PC-9 (cell line): ENCODE measurements around the gene NHSL1. TPM values are rescaled to one million over a fixed set of nuclear protein-coding genes. Genes with fewer than 3 reads are reported as not detected.

Experiments used
- BruUV-seq: library from RNA; stranded (reverse); fragments of 400-500 nt; replicated peaks from 2 replicates; lab custom pipeline; 2021; lab: Mats Ljungman, UMichigan
- CTCF ChIA-PET: fragments of 300-600 bp; sonication (Branson Sonifier 250); formaldehyde crosslinking; loops from one replicate; lab custom pipeline; 2022; ENCODE audit warnings: antibody characterized with exemption; lab: Charles Lee
- POLR2A ChIA-PET: fragments of 300-600 bp; sonication (Branson Sonifier 250); formaldehyde crosslinking; loops from one replicate; lab custom pipeline; 2022; ENCODE audit warnings: antibody characterized with exemption; ENCODE audit not compliant: unreplicated experiment; lab: Charles Lee
- DNase-seq, 2 experiments: peaks; one replicate each; pipeline versions ENCODE4 v3.0.0 to v3.0.0-alpha.2; 2015 to 2022; ENCODE audit warnings: mixed read lengths in 1 of 2
- H2AFZ ChIP-seq: fragments of 200-600 bp; sonication (generic); 2 replicates; pipeline ENCODE4 v1.8.1; 2017; ENCODE audit warnings: antibody characterized with exemption
- H3F3A ChIP-seq: fragments of 200-600 bp; sonication (generic); 2 replicates; pipeline ENCODE4 v1.8.1; 2017; ENCODE audit warnings: antibody characterized with exemption, mild to moderate bottlenecking, low read depth; ENCODE audit not compliant: insufficient read depth
- H3K27ac ChIP-seq: fragments of 200-600 bp; sonication (generic); 2 replicates; pipeline ENCODE4 v1.6.1; 2016; ENCODE audit warnings: mixed run types
- H3K27me3 ChIP-seq: fragments of 200-600 bp; sonication (generic); 2 replicates; pipeline ENCODE4 v1.6.1; 2016; ENCODE audit warnings: low read depth, mixed run types; ENCODE audit not compliant: insufficient read depth
- H3K36me3 ChIP-seq: fragments of 200-600 bp; sonication (generic); 2 replicates; pipeline ENCODE4 v1.6.1; 2016; ENCODE audit warnings: low read depth, mixed run types
- H3K4me1 ChIP-seq: fragments of 200-600 bp; sonication (generic); replicated peaks from 2 replicates; pipeline ENCODE4 v1.6.1; 2016; ENCODE audit warnings: mixed run types; ENCODE audit not compliant: insufficient read depth
- H3K4me2 ChIP-seq: fragments of 200-600 bp; sonication (generic); 2 replicates; pipeline ENCODE4 v1.6.1; 2017; ENCODE audit warnings: mixed run types
- H3K4me3 ChIP-seq: fragments of 200-600 bp; sonication (generic); 2 replicates; pipeline ENCODE4 v1.6.1; 2016; ENCODE audit warnings: mixed run types
- H3K79me2 ChIP-seq: fragments of 200-600 bp; sonication (generic); 2 replicates; pipeline ENCODE4 v1.6.1; 2017; ENCODE audit warnings: low read depth, mixed run types
- H3K9me2 ChIP-seq: fragments of 200-600 bp; sonication (generic); 2 replicates; pipeline ENCODE4 v1.8.1; 2017; ENCODE audit warnings: mild to moderate bottlenecking; ENCODE audit not compliant: insufficient read depth
- H3K9me3 ChIP-seq: fragments of 200-600 bp; sonication (generic); 2 replicates; pipeline ENCODE4 v1.8.1; 2016; ENCODE audit warnings: low read depth; ENCODE audit not compliant: insufficient read depth
- H4K20me1 ChIP-seq: fragments of 200-600 bp; sonication (generic); 2 replicates; pipeline ENCODE4 v1.8.1; 2017; ENCODE audit not compliant: insufficient read depth
- EZH2 ChIP-seq: fragments of 200-600 bp; sonication (generic); IDR thresholded peaks from 2 replicates; pipeline ENCODE4 v1.8.0; 2017; ENCODE audit warnings: antibody characterized with exemption, low read depth
- intact Hi-C: fragments of 100-400 bp; cut with micrococcal nuclease; formaldehyde crosslinking; loops from one replicate; pipeline ENCODE4 v1.10.0; 2022; ENCODE audit not compliant: unreplicated experiment
- total RNA-seq: library from RNA; stranded (reverse); gene quantifications from 2 replicates; pipeline ENCODE4 v1.2.3, GENCODE V29; 2021
- TF ChIP-seq, protein P1 (sequence below): fragments of 200-600 bp; sonication (generic); conservative IDR thresholded peaks from 2 replicates; pipeline ENCODE4 v1.6.1; 2017; ENCODE audit warnings: mixed run types, antibody characterized with exemption, mild to moderate bottlenecking, moderate library complexity

The NHSL1 gene
- total RNA-seq, 1 experiment from 2014 or later: 17.5 TPM

DNA sequence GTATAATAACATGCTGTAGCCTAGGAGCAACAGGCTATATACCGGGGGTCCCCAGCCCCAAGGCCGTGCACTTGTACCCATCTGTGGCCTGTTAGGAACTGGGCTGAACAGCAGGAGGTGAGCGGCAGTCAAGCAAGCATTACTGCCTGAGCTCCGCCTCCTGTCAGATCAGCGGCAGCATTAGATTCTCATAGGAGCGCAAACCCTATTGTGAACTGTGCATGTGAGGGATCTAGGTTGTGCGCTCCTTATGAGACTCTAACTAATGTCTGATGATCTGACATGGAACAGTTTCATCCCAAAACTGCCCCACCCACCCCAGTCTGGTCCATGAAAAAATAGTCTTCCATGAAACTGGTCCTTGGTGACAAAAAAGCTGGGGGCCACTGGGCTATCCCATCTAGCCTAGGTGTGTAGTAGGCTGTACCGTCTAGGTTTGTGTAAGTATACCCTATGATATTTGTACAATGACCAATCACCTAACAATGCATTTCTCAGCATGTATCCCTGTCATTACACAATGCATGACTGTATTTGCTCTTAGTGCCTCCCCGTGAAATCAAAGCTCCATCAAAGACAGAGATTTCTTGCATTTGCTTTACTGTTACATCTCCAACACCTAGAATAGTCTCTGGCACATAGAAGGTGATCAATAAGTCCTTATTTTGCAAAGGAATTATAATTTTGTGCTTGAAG is 30.8 kb downstream of the NHSL1 start:
- no peaks in the 10 kb centered on the region for H3K9me2 ChIP-seq
- no TSS peak for BruUV-seq
- 0 out of 2 replicates have a peak, but pooled peaks cover 7% of the 10 kb centered on the region for H3K36me3 ChIP-seq
- H4K20me1 ChIP-seq: peaks cover 4% of the 10 kb centered on the region; the same call in 1 of the 2 replicates
- H3K79me2 ChIP-seq: peaks cover 6% of the 10 kb centered on the region
- H3F3A ChIP-seq: peaks cover 67% of the 10 kb centered on the region
- H3K27me3 ChIP-seq: no peaks in the 10 kb centered on the region
- no peak overlapping the region for H2AFZ ChIP-seq
- peaks cover 62% of the 10 kb centered on the region for H3K4me1 ChIP-seq
- TF ChIP-seq, protein P1, sequence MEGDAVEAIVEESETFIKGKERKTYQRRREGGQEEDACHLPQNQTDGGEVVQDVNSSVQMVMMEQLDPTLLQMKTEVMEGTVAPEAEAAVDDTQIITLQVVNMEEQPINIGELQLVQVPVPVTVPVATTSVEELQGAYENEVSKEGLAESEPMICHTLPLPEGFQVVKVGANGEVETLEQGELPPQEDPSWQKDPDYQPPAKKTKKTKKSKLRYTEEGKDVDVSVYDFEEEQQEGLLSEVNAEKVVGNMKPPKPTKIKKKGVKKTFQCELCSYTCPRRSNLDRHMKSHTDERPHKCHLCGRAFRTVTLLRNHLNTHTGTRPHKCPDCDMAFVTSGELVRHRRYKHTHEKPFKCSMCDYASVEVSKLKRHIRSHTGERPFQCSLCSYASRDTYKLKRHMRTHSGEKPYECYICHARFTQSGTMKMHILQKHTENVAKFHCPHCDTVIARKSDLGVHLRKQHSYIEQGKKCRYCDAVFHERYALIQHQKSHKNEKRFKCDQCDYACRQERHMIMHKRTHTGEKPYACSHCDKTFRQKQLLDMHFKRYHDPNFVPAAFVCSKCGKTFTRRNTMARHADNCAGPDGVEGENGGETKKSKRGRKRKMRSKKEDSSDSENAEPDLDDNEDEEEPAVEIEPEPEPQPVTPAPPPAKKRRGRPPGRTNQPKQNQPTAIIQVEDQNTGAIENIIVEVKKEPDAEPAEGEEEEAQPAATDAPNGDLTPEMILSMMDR: no peak
- no peak for TF ChIP-seq EZH2
- POLR2A ChIA-PET: no interaction called here
- no peak overlapping the region for H3K4me3 ChIP-seq
- peak overlapping the region; percentile 43 for H3K4me2 ChIP-seq
- H3K27ac ChIP-seq: peak overlapping the region; percentile 75
- DNase-seq: peak in 1 of 2 experiments; percentile 95
- H3K9me3 ChIP-seq: no peaks in the 10 kb centered on the region
- CTCF ChIA-PET: interaction anchor here (0.6 kb wide), 1 partner anchor 48 kb away, joined by 3 read pairs; no protein-coding TSS in a partner anchor
- intact Hi-C loops: no loop called here

DNA sequence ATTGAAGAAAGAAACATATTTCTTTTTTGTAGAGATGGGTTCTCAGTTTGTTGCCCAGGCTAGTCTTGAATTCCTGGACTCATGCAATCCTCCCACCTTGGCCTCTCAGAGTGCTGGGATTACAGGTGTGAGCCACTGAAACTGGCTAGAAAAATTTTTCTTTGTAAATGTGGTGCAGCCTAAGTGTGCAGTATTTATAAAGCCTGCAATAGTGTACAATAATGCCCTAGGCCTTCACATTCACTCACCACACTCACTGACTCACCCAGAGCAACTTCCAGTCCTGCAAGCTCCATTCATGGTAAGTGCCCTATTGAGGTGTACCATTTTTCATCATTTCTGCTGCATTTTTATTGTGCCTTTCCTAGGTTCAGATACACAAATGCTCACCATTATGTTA is 31.4 kb downstream of the NHSL1 start:
- no TSS peak for BruUV-seq
- Histone ChIP-seq H3K9me2 (no peaks in the 10 kb centered on the region), H3K4me2 (peak overlapping the region; percentile 43), H3K27ac (peak overlapping the region; percentile 75), H2AFZ (no peak overlapping the region), H3F3A (peaks cover 67% of the 10 kb centered on the region), H3K79me2 (peaks cover 6% of the 10 kb centered on the region), H3K4me1 (peaks cover 62% of the 10 kb centered on the region), H3K36me3 (0 out of 2 replicates have a peak, but pooled peaks cover 7% of the 10 kb centered on the region), H3K4me3 (no peak overlapping the region), H3K9me3 (peaks cover 3% of the 10 kb centered on the region; the same call in 1 of the 2 replicates), H4K20me1 (peaks cover 4% of the 10 kb centered on the region; the same call in 1 of the 2 replicates), H3K27me3 (no peaks in the 10 kb centered on the region)
- ChIA-PET POLR2A (no interaction called here), CTCF (no interaction called here)
- TF ChIP-seq, protein P1: no peak
- TF ChIP-seq EZH2: no peak
- peak in 1 of 2 experiments; percentile 78 for DNase-seq
- intact Hi-C loops: no loop called here

DNA sequence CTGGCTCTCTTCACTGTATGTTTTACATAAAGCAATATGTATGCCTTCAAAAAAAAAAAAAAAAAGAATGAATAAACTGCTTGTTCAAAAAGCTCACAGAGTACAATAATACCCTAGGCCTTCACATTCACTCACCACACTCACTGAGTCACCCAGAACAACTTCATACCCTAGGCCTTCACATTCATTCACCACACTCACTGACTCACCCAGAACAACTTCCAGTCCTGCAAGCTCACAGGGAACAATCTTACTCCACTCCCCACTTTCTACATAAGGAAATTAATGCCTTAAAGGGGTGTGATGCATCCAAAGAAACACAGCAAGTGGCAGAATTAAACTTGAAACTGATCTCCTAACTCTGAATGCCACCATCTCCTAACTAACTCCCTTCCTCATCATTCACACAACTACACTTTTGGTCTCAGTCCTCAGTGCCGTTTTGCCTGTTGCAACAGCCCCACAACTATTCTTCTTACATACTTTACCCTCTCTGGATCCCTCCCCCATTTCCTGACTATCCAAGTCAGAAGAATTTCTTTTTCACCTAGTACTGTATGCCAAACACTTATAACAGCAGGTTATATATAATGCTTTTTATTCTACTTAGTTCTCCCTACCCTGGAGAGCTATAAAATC is 34.2 kb downstream of the NHSL1 start:
- Histone ChIP-seq H3K79me2 (peaks cover 6% of the 10 kb centered on the region), H3K4me1 (peaks cover 57% of the 10 kb centered on the region), H3K27me3 (no peaks in the 10 kb centered on the region), H4K20me1 (peaks cover 4% of the 10 kb centered on the region; the same call in 1 of the 2 replicates), H3K27ac (peak overlapping the region; percentile 77), H3K4me2 (peak overlapping the region; percentile 66), H3K9me2 (no peaks in the 10 kb centered on the region), H3K36me3 (no peaks in the 10 kb centered on the region), H3F3A (peaks cover 57% of the 10 kb centered on the region), H3K4me3 (no peak overlapping the region; the same call in 1 of the 2 replicates), H2AFZ (no peak overlapping the region), H3K9me3 (peaks cover 3% of the 10 kb centered on the region; the same call in 1 of the 2 replicates)
- ChIA-PET CTCF (interaction anchor here (0.6 to 0.9 kb wide), 3 partner anchors 10 to 174 kb away, joined by 3 to 9 read pairs (median 6); no protein-coding TSS in a partner anchor), POLR2A (interaction anchor here (0.5 kb wide), 1 partner anchor 29 kb away, joined by 10 read pairs; no protein-coding TSS in a partner anchor)
- TF ChIP-seq, protein P1: no peak
- no peak for TF ChIP-seq EZH2
- no TSS peak for BruUV-seq
- DNase-seq: peak; percentile 47 to 99
- intact Hi-C loops: no loop called here
